Fibroblast of mammary gland (primary cell): Measurements from ENCODE around the gene CAMKMT.

ENCODE experiments used
- DNase-seq: peaks from one replicate; pipeline ENCODE4 v3.0.0-alpha.2; 2010; ENCODE audit warnings: low read depth
- H3K4me3 ChIP-seq: 2 replicates; pipeline ENCODE4 v1.5.1; 2011; ENCODE audit warnings: low read depth, mild to moderate bottlenecking, low read length, moderate library complexity; ENCODE audit not compliant: control insufficient read depth
- TF ChIP-seq, protein P1 (sequence below): conservative IDR thresholded peaks from 2 replicates; pipeline ENCODE4 v1.5.1; 2011; ENCODE audit warnings: low read depth, low read length, inconsistent platforms; ENCODE audit not compliant: control insufficient read depth, insufficient read depth

Gene CAMKMT

DNA sequence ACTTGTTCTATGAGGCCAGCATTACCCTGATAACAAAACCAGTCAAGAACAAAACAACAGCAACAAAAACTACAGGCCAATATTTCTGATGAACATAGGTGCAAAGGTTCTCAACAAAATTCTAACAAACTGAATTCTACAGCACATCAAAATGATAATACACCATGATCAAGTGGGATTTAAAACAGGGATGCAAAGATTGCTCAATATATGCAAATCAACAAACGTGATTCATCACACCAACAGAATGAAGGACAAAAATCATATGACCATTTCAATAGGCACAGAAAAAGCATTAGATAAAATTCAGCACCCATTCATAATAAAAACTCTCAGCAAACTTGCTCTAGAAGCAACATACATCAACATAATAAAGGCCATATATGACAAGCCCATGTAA lies 173.6 kb downstream of the CAMKMT start:
- TF ChIP-seq, protein P1, sequence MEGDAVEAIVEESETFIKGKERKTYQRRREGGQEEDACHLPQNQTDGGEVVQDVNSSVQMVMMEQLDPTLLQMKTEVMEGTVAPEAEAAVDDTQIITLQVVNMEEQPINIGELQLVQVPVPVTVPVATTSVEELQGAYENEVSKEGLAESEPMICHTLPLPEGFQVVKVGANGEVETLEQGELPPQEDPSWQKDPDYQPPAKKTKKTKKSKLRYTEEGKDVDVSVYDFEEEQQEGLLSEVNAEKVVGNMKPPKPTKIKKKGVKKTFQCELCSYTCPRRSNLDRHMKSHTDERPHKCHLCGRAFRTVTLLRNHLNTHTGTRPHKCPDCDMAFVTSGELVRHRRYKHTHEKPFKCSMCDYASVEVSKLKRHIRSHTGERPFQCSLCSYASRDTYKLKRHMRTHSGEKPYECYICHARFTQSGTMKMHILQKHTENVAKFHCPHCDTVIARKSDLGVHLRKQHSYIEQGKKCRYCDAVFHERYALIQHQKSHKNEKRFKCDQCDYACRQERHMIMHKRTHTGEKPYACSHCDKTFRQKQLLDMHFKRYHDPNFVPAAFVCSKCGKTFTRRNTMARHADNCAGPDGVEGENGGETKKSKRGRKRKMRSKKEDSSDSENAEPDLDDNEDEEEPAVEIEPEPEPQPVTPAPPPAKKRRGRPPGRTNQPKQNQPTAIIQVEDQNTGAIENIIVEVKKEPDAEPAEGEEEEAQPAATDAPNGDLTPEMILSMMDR, result no peak
- DNase-seq, result peak; percentile 10
- no peak overlapping the region for H3K4me3 ChIP-seq

GRCh38 chr2:44537264-44537663 lies 175.5 kb downstream of the CAMKMT start:
- TF ChIP-seq, protein P1, result no peak
- H3K4me3 ChIP-seq, result no peak overlapping the region
- peak; percentile 32 for DNase-seq

DNA sequence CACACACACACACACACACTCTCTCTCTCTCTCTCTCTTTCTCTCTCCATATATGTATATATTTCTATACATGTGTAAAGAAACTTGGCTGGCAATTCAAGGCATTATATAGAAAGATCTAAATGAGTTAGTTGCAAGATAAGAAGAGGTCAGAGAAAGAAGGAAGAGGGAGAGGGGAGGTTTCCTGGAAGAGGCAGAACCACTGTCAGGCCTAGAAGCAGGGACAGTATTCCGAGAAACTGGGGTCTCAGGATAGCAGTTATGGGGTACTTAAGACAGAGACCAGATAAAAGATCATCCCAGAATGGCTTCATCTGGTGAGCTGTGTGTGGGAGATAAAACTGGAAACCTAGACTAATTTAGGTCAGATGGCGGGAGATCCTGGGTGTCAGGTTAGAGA lies 180.8 kb downstream of the CAMKMT start:
- no peak for DNase-seq
- TF ChIP-seq, protein P1, result no peak
- no peak overlapping the region for H3K4me3 ChIP-seq

- no peak overlapping the region for H3K4me3 ChIP-seq
- DNase-seq, result no peak
- TF ChIP-seq, protein P1, result no peak
These were observed 182.3 kb downstream of the CAMKMT start for GRCh38 chr2:44543773-44544725.

DNA sequence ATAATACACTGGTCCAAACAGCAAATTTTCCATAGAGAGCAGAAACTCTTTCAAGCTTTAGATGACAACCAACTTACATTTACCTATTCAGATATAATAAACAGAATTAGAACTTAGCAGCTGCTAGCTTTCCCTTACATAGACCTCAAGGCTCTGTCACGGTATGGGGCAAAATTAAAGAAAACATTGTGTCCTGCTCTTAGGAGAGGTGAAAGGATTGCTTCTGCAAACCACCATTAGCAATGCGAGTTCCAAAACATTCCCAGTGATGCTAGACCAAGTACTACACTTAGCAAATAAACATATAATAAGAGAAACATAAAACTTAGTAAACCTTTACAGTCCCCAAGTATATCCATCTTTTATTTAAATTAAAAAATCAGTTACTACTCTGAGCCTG lies 183.3 kb downstream of the CAMKMT start:
- TF ChIP-seq, protein P1, result no peak
- no peak overlapping the region for H3K4me3 ChIP-seq
- DNase-seq, result no peak

- TF ChIP-seq, protein P1, result no peak
- H3K4me3 ChIP-seq, result no peak overlapping the region
- no peak for DNase-seq
These were observed 184.8 kb downstream of the CAMKMT start for GRCh38 chr2:44546459-44547127.
